Fibroblast of peridontal ligament (primary cell): Measurements from ENCODE around the gene INA.
A peak's percentile ranks its signal among the peaks of the same experiment; 100 is the strongest.

Experiments used
- DNase-seq: peaks from one replicate; pipeline ENCODE4 v3.0.0-alpha.2; 2010; ENCODE audit errors: extremely low read depth

The INA gene

GRCh38 chr10:103273041-103273441 lies 3.9 kb upstream of the INA start:
- DNase-seq = peak; percentile 100

- DNase-seq = no peak
These were observed 565 bp upstream of the INA start for GRCh38 chr10:103276251-103276895.

- DNase-seq = no peak
These were observed 987 bp downstream of the INA start for GRCh38 chr10:103277713-103278536.

GRCh38 chr10:103278537-103278823 lies 1.5 kb downstream of the INA start:
- DNase-seq = no peak

- DNase-seq = peak; percentile 63
These were observed 1.9 kb downstream of the INA start for GRCh38 chr10:103278862-103279298.

- DNase-seq = no peak
These were observed 3.1 kb downstream of the INA start for GRCh38 chr10:103280031-103280430.

GRCh38 chr10:103280506-103280905 lies 3.6 kb downstream of the INA start:
- no peak for DNase-seq

- DNase-seq = no peak
These were observed 4.8 kb downstream of the INA start for GRCh38 chr10:103281753-103282152.

- DNase-seq = no peak
These were observed 6.0 kb downstream of the INA start for GRCh38 chr10:103282961-103283360.

- peak; percentile 21 for DNase-seq
These were observed 7.2 kb downstream of the INA start for GRCh38 chr10:103284170-103284569.

- DNase-seq = no peak
These were observed 11.1 kb downstream of the INA start for GRCh38 chr10:103287992-103288391.

- DNase-seq = no peak
These were observed 14.7 kb downstream of the INA start for GRCh38 chr10:103291588-103291987.

GRCh38 chr10:103295374-103296015 lies 18.6 kb downstream of the INA start:
- peak; percentile 87 for DNase-seq

GRCh38 chr10:103307594-103307993 lies 30.7 kb downstream of the INA start:
- DNase-seq = no peak

- no peak for DNase-seq
These were observed 33.3 kb downstream of the INA start for GRCh38 chr10:103310197-103310596.

- DNase-seq = no peak
These were observed 39.1 kb downstream of the INA start for GRCh38 chr10:103316087-103316486.

GRCh38 chr10:103327906-103328305 lies 51.0 kb downstream of the INA start:
- no peak for DNase-seq

- peak; percentile 50 for DNase-seq
These were observed 57.1 kb downstream of the INA start for GRCh38 chr10:103333934-103334520.

GRCh38 chr10:103334567-103334966 lies 57.6 kb downstream of the INA start:
- no peak for DNase-seq

GRCh38 chr10:103336370-103336769 lies 59.4 kb downstream of the INA start:
- DNase-seq = no peak
